Hematopoietic multipotent progenitor cell (in vitro differentiated cells): ENCODE measurements around the gene GPC2. TPM values are rescaled to one million over a fixed set of nuclear protein-coding genes. Genes with fewer than 3 reads are reported as not detected.
A peak's percentile ranks its signal among the peaks of the same experiment; 100 is the strongest.
"Not testable (repeated sequence)": the region's sequence is repeated elsewhere in the genome, so short reads cannot be mapped to it uniquely, and the experiment has no call there.

Source experiments
- DNase-seq, 3 donors: peaks; one replicate each; pipeline ENCODE4 v3.0.0-alpha.2; 2011 to 2015; ENCODE audit warnings: low read depth in 2 of 3, low spot score in 2 of 3
- total RNA-seq: library from RNA; depleted of rRNA; stranded (reverse); fragments of >200 nt; gene quantifications from one replicate; pipeline ENCODE4 v1.2.3, GENCODE V29; 2012

GPC2 gene, protein sequence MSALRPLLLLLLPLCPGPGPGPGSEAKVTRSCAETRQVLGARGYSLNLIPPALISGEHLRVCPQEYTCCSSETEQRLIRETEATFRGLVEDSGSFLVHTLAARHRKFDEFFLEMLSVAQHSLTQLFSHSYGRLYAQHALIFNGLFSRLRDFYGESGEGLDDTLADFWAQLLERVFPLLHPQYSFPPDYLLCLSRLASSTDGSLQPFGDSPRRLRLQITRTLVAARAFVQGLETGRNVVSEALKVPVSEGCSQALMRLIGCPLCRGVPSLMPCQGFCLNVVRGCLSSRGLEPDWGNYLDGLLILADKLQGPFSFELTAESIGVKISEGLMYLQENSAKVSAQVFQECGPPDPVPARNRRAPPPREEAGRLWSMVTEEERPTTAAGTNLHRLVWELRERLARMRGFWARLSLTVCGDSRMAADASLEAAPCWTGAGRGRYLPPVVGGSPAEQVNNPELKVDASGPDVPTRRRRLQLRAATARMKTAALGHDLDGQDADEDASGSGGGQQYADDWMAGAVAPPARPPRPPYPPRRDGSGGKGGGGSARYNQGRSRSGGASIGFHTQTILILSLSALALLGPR
- total RNA-seq = 6.2 TPM

- peak; percentile 95 to 98 (median 98) for DNase-seq
Measured at GRCh38 chr7:100177045-100178001, at the start of gene GPC2, which contains the start of gene STAG3. Gene GPC2, minus strand, starts transcription at chr7:100177381. Its CDS starts 182 bp downstream, at chr7:100177199. Gene STAG3, plus strand, starts transcription at chr7:100177918. Its CDS starts 2,639 bp downstream, at chr7:100180557.

DNA sequence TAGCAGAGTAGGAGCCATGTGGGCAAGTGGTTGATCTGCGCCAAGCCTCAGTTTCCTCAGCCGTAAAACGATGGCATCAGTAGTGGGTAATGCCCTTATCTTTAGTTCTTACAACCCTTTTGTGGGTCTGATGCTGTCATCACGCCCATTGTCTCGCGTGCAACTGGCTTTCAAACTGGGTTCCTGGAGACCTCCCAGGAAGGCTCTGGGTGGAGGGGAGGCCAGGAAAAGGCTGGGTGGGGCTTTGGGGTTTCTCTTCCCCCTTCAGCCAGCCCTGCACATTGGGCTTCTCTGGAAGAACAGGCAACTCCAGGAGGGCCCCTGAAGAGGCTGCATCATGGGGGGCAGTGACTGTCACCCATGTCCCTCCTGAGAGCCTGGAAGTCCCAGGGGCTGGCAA is 47.7 kb upstream of the GPC2 start:
- not testable (repeated sequence) for DNase-seq

DNA sequence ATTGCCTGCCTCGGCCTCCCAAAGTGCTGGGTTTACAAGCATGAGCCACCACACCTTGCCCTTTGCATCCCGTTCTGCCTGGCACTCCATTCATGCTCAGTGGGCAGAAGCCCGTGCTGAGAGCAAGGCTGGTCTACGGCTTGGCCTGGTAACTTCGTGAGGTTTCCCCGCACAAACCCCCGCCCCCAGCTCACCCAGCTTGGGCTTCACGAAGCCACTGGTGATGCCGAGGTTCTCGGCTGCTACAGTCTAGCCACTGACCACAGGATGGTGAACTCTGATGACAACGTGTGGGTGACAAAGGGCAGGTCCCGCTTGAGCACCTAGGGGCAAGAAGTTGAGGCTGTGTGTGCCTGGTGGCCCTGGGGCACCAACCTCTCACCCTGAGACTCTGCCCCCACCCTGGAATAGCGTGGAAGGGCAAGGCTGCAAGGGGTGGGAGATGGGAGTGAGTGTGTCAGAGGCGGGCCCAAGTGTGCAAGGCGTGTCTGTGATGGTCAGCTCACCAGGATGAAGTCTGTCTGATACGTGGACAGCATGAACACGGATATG is 46.3 kb upstream of the GPC2 start:
- DNase-seq = not testable (repeated sequence)

DNA sequence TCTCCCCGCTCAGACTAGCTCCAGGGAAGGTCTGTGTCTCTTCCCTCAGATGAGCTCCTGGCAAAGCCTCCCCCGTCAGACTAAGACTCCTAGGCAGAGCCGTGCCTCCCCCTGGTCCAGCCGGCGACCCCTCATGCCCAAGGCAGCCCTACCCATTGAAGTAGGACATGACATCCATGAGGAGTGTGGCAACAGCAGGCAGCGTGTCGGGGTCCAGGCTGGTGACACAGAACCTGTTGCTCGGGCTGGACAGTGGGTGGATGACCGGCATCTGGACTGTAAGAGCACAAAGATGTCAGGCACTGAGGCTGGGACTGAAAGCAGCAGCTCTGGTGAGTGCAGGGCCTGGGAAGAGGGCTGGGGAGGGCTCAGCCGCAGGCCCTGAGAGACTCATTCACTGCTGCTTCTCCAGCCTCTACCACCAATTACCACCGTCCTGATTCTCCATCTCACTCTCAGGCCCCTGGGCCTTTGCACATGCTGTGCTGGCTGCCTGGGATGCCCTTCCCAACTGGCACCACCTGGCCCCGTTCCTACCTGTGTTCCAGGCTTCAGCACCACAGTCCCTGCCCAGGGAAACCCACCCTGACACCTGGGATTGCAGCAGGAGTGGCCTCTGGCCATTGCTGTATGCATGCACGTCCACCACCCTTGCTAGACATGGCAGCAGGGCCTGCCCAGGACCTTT is 45.4 kb upstream of the GPC2 start:
- DNase-seq = no peak

DNA sequence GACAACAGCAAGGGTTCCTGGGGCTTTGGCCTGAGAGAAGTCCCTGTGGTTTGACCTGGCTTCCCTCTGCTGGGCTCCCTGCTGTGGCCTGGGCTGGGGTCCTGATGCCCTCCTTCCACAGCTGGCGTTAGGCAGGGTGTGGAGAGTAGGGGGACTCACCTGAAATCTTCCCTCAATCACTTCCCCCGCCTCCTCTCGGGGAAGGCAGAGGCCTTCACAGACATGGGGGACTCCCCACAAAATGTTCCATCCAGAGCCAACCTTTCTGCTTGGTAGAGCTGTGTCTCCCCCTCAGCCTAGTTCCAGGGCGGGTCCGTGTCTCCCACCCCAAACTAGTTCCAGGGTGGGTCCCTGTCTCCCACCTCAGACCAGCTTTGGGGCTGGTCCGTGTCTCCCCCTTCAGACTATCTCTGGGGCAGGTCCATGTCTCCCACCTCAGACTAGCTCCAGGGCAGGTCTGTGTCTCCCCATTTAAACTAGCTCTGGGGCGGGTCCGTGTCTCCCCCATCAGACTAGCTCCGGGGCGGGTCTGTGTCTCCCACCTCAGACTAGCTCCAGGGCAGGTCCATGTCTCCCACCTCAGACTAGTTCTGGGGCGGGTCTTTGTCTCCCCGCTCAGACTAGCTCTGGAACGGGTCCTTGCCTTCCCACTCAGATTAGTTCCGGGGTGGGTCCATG is 44.7 kb upstream of the GPC2 start:
- DNase-seq = no peak

- DNase-seq = peak in 1 of 3 donors; percentile 57
Measured at GRCh38 chr7:100221231-100221718, 44.1 kb upstream of the GPC2 start.

- DNase-seq = no peak
Measured at GRCh38 chr7:100220586-100221230, 43.5 kb upstream of the GPC2 start.

DNA sequence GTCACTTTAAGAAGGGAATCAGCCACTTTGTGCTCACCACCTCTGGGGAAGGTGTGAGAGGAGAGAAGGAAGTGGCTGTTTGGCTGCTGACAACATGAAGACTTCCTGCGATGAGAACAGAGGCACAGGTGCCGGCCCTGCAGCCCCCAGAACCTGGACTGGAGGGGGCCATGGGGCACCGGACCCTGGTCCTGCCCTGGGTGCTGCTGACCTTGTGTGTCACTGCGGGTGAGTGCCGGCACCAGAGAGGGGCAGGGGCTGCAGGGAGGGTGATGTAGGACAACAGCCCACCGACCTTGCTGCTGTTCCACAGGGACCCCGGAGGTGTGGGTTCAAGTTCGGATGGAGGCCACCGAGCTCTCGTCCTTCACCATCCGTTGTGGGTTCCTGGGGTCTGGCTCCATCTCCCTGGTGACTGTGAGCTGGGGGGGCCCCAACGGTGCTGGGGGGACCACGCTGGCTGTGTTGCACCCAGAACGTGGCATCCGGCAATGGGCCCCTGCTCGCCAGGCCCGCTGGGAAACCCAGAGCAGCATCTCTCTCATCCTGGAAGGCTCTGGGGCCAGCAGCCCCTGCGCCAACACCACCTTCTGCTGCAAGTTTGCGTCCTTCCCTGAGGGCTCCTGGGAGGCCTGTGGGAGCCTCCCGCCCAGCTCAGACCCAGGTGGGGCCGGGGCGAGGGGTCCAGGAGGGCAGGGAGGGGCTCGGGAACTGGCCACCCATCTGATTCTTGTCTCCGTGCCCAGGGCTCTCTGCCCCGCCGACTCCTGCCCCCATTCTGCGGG is 42.8 kb upstream of the GPC2 start, which contains the start of gene PVRIG:
Gene PVRIG, plus strand, starts transcription at position 149 of the 785 bp plus-strand sequence. Its CDS starts 22 bp downstream, at position 171.
- DNase-seq = not testable (repeated sequence)

DNA sequence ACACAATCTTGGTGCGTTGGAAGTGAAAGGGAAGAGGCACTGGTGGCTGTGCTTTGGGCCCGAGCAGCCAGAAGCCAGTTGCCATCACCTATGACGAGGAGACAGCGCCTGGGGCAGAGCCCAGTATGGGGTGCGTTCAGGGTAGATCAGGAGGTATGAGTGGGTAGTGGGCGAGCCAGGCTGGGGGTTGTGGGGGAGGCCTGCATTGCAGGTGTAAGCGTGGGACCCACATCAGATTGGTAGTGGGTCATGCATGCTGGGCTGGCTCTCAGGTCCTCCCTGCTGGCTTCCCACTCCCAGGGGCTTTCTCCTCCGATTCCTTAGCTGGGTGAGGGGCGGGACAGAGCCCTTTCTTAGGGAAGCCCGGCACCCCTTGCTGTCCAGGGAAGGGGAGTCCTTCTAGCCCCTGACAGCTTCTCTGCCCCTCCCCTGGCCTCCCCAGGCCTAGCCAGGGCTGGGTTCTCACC is 42.1 kb upstream of the GPC2 start:
- no peak for DNase-seq

DNA sequence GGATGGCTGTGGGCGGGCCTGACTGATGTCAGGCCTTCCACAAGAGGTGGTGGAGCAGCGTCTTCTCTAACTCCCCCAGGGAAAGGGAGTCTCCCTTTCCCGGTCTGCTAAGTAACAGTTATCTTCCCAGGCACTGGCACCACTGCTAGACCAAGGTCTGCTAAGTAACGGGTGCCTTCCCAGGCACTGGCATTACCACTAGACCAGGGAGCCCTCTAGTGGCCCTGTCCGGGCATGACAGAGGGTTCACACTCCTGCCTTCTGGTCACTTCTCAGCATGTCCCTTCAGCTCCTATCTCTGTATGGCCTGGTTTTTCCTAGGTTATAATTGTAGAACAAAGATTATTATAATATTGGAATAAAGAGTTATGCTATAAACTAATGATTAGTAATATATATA is 40.8 kb upstream of the GPC2 start:
- DNase-seq = peak in 2 of 3 donors; percentile 17 to 53

- no peak for DNase-seq
Measured at GRCh38 chr7:100215895-100216294, 38.7 kb upstream of the GPC2 start.

GRCh38 chr7:100214356-100214755 is 37.2 kb upstream of the GPC2 start:
- not testable (repeated sequence) for DNase-seq

DNA sequence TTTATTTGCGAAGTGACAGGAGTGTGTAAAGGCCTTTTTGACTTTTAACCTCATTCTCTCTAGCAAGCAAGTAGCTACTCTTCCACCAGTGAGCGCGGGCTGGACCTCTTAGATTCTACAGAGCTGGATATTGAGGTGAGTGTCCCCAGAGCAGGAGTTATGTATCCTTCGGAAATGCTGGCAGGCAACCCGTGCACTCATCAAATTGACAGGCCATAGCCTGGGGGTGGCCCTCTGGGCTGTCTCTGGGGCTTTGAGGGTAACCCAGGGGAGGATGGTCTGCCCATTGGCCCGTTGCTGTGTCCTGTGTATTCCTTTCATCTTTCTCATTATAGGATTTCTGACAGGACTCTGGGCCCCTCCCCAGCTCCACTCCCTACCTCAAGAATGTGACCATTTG is 36.5 kb upstream of the GPC2 start:
- no peak for DNase-seq

DNA sequence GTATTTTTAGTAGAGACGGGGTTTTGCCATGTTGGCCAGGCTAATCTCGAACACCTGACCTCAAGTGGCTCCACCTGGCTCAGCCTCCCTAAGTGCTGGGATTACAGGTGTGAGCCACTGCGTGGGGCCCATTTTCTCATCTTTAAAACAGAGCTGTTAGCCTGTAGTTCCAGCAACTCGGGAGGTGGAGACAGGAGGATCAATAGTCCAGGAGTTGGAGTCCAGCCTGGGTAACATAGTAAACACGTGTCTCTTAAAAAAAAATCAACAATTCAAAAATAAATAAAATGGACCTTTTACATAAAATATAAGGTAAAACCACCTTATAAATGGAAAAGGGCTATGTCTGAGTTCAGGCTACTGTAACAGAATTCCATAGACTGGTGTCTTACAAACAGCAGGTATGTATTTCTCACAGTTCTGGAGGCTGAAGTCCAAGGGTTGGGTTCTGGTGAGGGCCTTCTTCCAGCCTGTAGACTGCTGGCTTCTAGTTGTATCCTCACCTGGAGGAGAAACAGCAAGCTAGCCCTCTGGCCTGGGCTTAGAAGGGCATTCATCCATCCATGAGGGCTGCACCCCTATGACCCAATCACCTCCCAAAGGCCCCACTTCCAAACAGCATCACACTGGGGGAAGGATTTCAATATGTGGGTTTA is 35.6 kb upstream of the GPC2 start:
- no peak for DNase-seq

DNA sequence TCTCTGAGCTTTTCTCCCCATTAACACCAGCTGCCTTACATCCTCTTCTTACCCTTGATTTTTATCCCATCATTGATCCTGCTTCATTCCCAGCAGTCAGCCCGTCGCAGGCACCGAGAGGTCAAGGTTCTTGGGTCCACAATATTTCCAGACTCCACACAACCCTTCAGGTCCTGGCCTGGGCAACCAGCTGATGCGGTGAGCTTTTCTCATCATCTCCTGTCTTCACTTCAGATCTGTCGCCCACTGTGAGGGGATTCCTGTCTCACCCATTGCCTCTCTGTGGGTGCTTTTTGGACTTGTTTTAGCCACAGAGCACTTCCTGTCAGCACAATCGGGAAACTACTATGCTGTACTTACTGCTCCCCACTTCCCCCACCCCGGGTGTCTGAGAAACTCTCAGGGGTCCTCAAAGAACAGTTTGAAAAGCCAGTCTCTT is 34.2 kb upstream of the GPC2 start:
- DNase-seq = no peak

GRCh38 chr7:100210805-100211204 is 33.6 kb upstream of the GPC2 start:
- no peak for DNase-seq

GRCh38 chr7:100209493-100209892 is 32.3 kb upstream of the GPC2 start:
- DNase-seq = no peak
